Neural progenitor cell (in vitro differentiated cells): ENCODE measurements around the gene DDOST. TPM values are rescaled to one million over a fixed set of nuclear protein-coding genes. Genes with fewer than 3 reads are reported as not detected.

Experiments used
- DNase-seq: peaks from one replicate; pipeline ENCODE4 v3.0.0-alpha.2; 2016; ENCODE audit warnings: low spot score
- H2AFZ ChIP-seq: fragments of 200-600 bp; sonication (generic); replicated peaks from 2 replicates; pipeline ENCODE4 v1.6.1; 2016; ENCODE audit warnings: antibody characterized with exemption
- H3F3A ChIP-seq: fragments of 200-600 bp; sonication (generic); 2 replicates; pipeline ENCODE4 v1.6.1; 2016; ENCODE audit warnings: antibody characterized with exemption, low read depth
- H3K27ac ChIP-seq: fragments of 200-600 bp; sonication (generic); 2 replicates; pipeline ENCODE4 v1.5.1; 2016; ENCODE audit warnings: mild to moderate bottlenecking
- H3K27me3 ChIP-seq: fragments of 200-600 bp; sonication (generic); 2 replicates; pipeline ENCODE4 v1.6.1; 2016; ENCODE audit warnings: mild to moderate bottlenecking, moderate library complexity
- H3K36me3 ChIP-seq: fragments of 200-600 bp; sonication (generic); 2 replicates; pipeline ENCODE4 v1.5.1; 2016
- H3K4me1 ChIP-seq: fragments of 200-600 bp; sonication (generic); 2 replicates; pipeline ENCODE4 v1.6.1; 2016; ENCODE audit warnings: mixed run types
- H3K4me2 ChIP-seq: fragments of 200-600 bp; sonication (generic); 2 replicates; pipeline ENCODE4 v1.6.1; 2016
- H3K4me3 ChIP-seq: fragments of 200-600 bp; sonication (generic); 2 replicates; pipeline ENCODE4 v1.5.1; 2016
- H3K79me2 ChIP-seq: fragments of 200-600 bp; sonication (generic); 2 replicates; pipeline ENCODE4 v1.6.1; 2016; ENCODE audit warnings: low read depth
- H3K9ac ChIP-seq: fragments of 200-600 bp; sonication (generic); 2 replicates; pipeline ENCODE4 v1.6.1; 2016
- H3K9me3 ChIP-seq: fragments of 200-600 bp; sonication (generic); 2 replicates; pipeline ENCODE4 v1.5.1; 2016; ENCODE audit warnings: low read depth
- H4K20me1 ChIP-seq: fragments of 200-600 bp; sonication (generic); 2 replicates; pipeline ENCODE4 v1.6.1; 2016; ENCODE audit warnings: low read depth
- H3K27ac Mint-ChIP-seq: 3 replicates; pipeline ENCODE4 v1.8.0; 2021; ENCODE audit warnings: mixed read lengths
- H3K27me3 Mint-ChIP-seq: 2 replicates; pipeline ENCODE4 v1.8.0; 2022; ENCODE audit warnings: low read depth, mild to moderate bottlenecking, inconsistent platforms, moderate library complexity, mixed read lengths; ENCODE audit not compliant: insufficient read depth
- H3K36me3 Mint-ChIP-seq: 3 replicates; pipeline ENCODE4 v1.8.0; 2021; ENCODE audit warnings: mixed read lengths
- H3K4me1 Mint-ChIP-seq: 3 replicates; pipeline ENCODE4 v1.8.0; 2021; ENCODE audit warnings: mixed read lengths
- H3K4me3 Mint-ChIP-seq: 3 replicates; pipeline ENCODE4 v1.8.0; 2021; ENCODE audit warnings: mild to moderate bottlenecking, moderate library complexity, mixed read lengths
- H3K9me3 Mint-ChIP-seq: 3 replicates; pipeline ENCODE4 v1.8.0; 2020; ENCODE audit warnings: mixed read lengths
- EZH2 ChIP-seq: fragments of 200-600 bp; sonication (generic); IDR thresholded peaks from 2 replicates; pipeline ENCODE4 v1.6.1; 2017; ENCODE audit warnings: antibody characterized with exemption, mild to moderate bottlenecking, moderate library complexity
- EZH2phosphoT487 ChIP-seq: fragments of 200-600 bp; sonication (generic); IDR thresholded peaks from 2 replicates; pipeline ENCODE4 v1.6.1; 2017; ENCODE audit warnings: antibody characterized with exemption
- total RNA-seq: library from RNA; depleted of rRNA; stranded (reverse); fragments of >200 nt; gene quantifications from 2 replicates; pipeline ENCODE4 v1.2.3, GENCODE V29; 2015; ENCODE audit warnings: low replicate concordance
- TF ChIP-seq, protein P1 (sequence below): fragments of 200-600 bp; sonication (generic); IDR thresholded peaks from 2 replicates; pipeline ENCODE4 v1.5.1; 2017; ENCODE audit warnings: antibody characterized with exemption, mild to moderate bottlenecking

Gene DDOST
- total RNA-seq, 1 donor from 2014 or later, result 151 TPM

GRCh38 chr1:20643080-20643479 lies 18.1 kb downstream of the DDOST start:
- peak overlapping the region; percentile 35 for H3K27ac Mint-ChIP-seq
- no peaks in the 10 kb centered on the region for H3K36me3 ChIP-seq
- TF ChIP-seq EZH2phosphoT487 (no peak), EZH2 (no peak)
- TF ChIP-seq, protein P1, sequence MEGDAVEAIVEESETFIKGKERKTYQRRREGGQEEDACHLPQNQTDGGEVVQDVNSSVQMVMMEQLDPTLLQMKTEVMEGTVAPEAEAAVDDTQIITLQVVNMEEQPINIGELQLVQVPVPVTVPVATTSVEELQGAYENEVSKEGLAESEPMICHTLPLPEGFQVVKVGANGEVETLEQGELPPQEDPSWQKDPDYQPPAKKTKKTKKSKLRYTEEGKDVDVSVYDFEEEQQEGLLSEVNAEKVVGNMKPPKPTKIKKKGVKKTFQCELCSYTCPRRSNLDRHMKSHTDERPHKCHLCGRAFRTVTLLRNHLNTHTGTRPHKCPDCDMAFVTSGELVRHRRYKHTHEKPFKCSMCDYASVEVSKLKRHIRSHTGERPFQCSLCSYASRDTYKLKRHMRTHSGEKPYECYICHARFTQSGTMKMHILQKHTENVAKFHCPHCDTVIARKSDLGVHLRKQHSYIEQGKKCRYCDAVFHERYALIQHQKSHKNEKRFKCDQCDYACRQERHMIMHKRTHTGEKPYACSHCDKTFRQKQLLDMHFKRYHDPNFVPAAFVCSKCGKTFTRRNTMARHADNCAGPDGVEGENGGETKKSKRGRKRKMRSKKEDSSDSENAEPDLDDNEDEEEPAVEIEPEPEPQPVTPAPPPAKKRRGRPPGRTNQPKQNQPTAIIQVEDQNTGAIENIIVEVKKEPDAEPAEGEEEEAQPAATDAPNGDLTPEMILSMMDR, result no peak
- DNase-seq, result no peak
- no peak overlapping the region for H3K4me2 ChIP-seq
- H3F3A ChIP-seq, result no peaks in the 10 kb centered on the region
- no peaks in the 10 kb centered on the region for H3K4me1 ChIP-seq
- no peaks in the 10 kb centered on the region for H3K36me3 Mint-ChIP-seq
- no peak overlapping the region for H3K27ac ChIP-seq
- H3K79me2 ChIP-seq, result no peaks in the 10 kb centered on the region
- H3K9ac ChIP-seq, result no peak overlapping the region
- H3K27me3 ChIP-seq, result no peaks in the 10 kb centered on the region
- H3K4me3 Mint-ChIP-seq, result no peak overlapping the region
- H3K4me3 ChIP-seq, result no peak overlapping the region
- no peaks in the 10 kb centered on the region for H3K9me3 Mint-ChIP-seq
- no peaks in the 10 kb centered on the region for H3K4me1 Mint-ChIP-seq
- no peaks in the 10 kb centered on the region for H3K9me3 ChIP-seq
- no peak overlapping the region for H2AFZ ChIP-seq
- peaks cover 5% of the 10 kb centered on the region for H3K27me3 Mint-ChIP-seq
- no peaks in the 10 kb centered on the region for H4K20me1 ChIP-seq

DNA sequence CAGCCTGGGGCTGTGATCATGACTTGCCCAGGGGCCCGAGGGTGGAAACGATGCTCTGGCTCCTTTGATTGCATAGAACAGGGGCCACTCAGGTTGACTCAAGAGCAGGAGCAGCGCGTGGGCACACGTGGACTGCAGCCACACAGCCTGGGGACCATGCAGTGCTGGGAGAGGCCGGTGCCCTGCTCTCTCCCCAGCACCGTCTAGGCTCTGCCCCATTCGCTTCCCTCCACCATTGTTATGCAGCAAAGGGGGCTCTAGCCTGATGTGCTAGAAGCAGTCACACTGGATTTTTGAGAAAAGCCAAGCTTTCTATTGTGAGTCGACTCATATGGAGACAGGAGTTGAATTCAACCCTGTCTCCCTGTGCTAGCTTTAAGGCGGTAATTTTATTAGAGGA lies 19.2 kb downstream of the DDOST start:
- no peak overlapping the region for H3K27ac Mint-ChIP-seq

DNA sequence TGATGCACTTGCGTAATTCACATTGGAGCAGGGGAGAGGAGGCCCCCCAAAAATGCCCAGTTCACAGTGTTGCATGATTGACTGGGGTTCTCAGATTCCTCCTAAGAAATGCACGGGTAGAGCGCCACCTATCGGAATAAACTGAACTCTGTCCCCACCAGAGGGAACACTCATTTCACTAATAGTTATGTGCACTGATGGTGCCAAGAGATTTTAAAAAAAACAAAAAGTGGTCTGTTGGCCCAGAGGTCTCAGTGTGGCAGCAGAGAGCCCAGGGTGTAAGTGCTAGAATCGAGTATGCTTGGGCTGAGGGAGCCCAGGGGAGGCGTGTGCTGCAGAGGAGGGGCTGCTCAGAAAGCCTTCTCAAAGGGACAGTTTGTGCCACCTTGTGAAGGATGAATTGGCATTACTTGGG lies 21.0 kb downstream of the DDOST start:
- Histone ChIP-seq H3K27me3 (no peaks in the 10 kb centered on the region), H3K4me2 (no peak overlapping the region), H3F3A (no peaks in the 10 kb centered on the region), H3K4me1 (no peaks in the 10 kb centered on the region), H4K20me1 (no peaks in the 10 kb centered on the region), H3K4me3 (no peak overlapping the region), H3K27ac (no peak overlapping the region), H3K9me3 (no peaks in the 10 kb centered on the region), H2AFZ (no peak overlapping the region), H3K79me2 (no peaks in the 10 kb centered on the region), H3K9ac (no peak overlapping the region), H3K36me3 (no peaks in the 10 kb centered on the region)
- H3K36me3 Mint-ChIP-seq, result no peaks in the 10 kb centered on the region
- H3K4me1 Mint-ChIP-seq, result peaks cover 4% of the 10 kb centered on the region
- TF ChIP-seq, protein P1, result peak; percentile 90
- TF ChIP-seq EZH2, result no peak
- H3K27ac Mint-ChIP-seq, result no peak overlapping the region
- no peaks in the 10 kb centered on the region for H3K9me3 Mint-ChIP-seq
- peak overlapping the region; percentile 13 for H3K4me3 Mint-ChIP-seq
- peak; percentile 72 for DNase-seq
- H3K27me3 Mint-ChIP-seq, result peaks cover 5% of the 10 kb centered on the region

More for the DNA sequence above, 19.2 kb downstream of the DDOST start:
- Histone ChIP-seq H3K4me1 (no peaks in the 10 kb centered on the region), H3K4me3 (no peak overlapping the region), H3K27me3 (no peaks in the 10 kb centered on the region), H3K36me3 (no peaks in the 10 kb centered on the region), H4K20me1 (no peaks in the 10 kb centered on the region), H3K9ac (no peak overlapping the region), H3K9me3 (no peaks in the 10 kb centered on the region), H2AFZ (no peak overlapping the region), H3K27ac (no peak overlapping the region), H3F3A (no peaks in the 10 kb centered on the region), H3K79me2 (no peaks in the 10 kb centered on the region), H3K4me2 (no peak overlapping the region)
- TF ChIP-seq, protein P1, result no peak
- TF ChIP-seq EZH2phosphoT487 (no peak), EZH2 (no peak)
- Mint-ChIP-seq H3K27me3 (peaks cover 5% of the 10 kb centered on the region), H3K36me3 (no peaks in the 10 kb centered on the region), H3K4me3 (no peak overlapping the region), H3K4me1 (no peaks in the 10 kb centered on the region), H3K9me3 (no peaks in the 10 kb centered on the region)
- no peak for DNase-seq
